Testis (tissue), 2 donors: ENCODE measurements around the gene CABP1.

Experiments
- POLR2A ChIP-seq: fragments of 450-650 bp; IDR thresholded peaks from one replicate; pipeline ENCODE4 v1.6.1; 2017; ENCODE audit warnings: antibody characterized with exemption, mild to moderate bottlenecking, moderate library complexity
- TF ChIP-seq, protein P1 (sequence below), 3 experiments: fragments of 450-650 bp in 2 of 3; fragments of 200-600 bp in 1 of 3; sonication (generic) in 1 of 3; IDR thresholded peaks; one replicate each; pipeline ENCODE4 v1.5.1; 2016 to 2019; ENCODE audit warnings: antibody characterized with exemption in 3 of 3, mild to moderate bottlenecking in 2 of 3, moderate library complexity in 1 of 3

DNA sequence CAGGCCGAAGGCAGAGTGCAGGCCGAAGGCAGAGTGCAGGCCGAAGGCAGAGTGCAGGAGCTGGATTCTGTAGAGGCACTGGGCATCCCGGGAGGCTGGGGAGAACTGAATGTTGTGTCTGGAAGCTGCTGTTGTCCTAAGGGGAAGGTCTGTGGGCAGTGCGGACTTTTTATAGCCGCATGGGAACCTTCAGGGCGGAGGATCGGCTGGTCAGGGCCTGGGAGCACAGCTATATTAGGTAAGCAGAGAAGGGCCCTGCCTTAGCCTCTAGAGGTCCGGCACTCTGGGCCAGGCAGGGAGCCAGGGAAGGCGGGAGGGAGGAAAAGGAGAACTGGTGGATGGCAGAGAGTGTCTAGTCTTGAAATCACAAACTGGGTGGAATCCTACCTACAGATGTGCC lies 14.2 kb downstream of the CABP1 start:
- TF ChIP-seq, protein P1, sequence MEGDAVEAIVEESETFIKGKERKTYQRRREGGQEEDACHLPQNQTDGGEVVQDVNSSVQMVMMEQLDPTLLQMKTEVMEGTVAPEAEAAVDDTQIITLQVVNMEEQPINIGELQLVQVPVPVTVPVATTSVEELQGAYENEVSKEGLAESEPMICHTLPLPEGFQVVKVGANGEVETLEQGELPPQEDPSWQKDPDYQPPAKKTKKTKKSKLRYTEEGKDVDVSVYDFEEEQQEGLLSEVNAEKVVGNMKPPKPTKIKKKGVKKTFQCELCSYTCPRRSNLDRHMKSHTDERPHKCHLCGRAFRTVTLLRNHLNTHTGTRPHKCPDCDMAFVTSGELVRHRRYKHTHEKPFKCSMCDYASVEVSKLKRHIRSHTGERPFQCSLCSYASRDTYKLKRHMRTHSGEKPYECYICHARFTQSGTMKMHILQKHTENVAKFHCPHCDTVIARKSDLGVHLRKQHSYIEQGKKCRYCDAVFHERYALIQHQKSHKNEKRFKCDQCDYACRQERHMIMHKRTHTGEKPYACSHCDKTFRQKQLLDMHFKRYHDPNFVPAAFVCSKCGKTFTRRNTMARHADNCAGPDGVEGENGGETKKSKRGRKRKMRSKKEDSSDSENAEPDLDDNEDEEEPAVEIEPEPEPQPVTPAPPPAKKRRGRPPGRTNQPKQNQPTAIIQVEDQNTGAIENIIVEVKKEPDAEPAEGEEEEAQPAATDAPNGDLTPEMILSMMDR (IDR thresholded peaks at IDR 0.05) = no peak
- TF ChIP-seq POLR2A = no peak
